ENCODE results near the gene PIK3CA.
"Not testable (repeated sequence)": the region's sequence is repeated elsewhere in the genome, so short reads cannot be mapped to it uniquely, and the experiment has no call there.

PIK3CA gene

GRCh38 chr3:179264449-179264848 lies 116.3 kb downstream of the PIK3CA start:
- DNase-seq (ENCODE audit: low read depth), result no peak

- DNase-seq (ENCODE audit: low read depth), result no peak
Measured at GRCh38 chr3:179265092-179265491, 116.9 kb downstream of the PIK3CA start.

GRCh38 chr3:179265875-179266274 lies 117.7 kb downstream of the PIK3CA start:
- DNase-seq (ENCODE audit: low read depth), result no peak

- no peak for DNase-seq (ENCODE audit: low read depth)
Measured at GRCh38 chr3:179266701-179267211, 118.6 kb downstream of the PIK3CA start.

GRCh38 chr3:179268400-179269051 lies 120.4 kb downstream of the PIK3CA start:
- no peak for DNase-seq (ENCODE audit: low read depth)

- no peak for DNase-seq (ENCODE audit: low read depth)
Measured at GRCh38 chr3:179269152-179269707, 121.1 kb downstream of the PIK3CA start.

- DNase-seq (ENCODE audit: low read depth), result no peak
Measured at GRCh38 chr3:179272385-179272784, 124.2 kb downstream of the PIK3CA start.

GRCh38 chr3:179274434-179274833 lies 126.3 kb downstream of the PIK3CA start:
- not testable (repeated sequence) for DNase-seq (ENCODE audit: low read depth)

- DNase-seq (ENCODE audit: low read depth), result no peak
Measured at GRCh38 chr3:179276001-179276400, 127.8 kb downstream of the PIK3CA start.

GRCh38 chr3:179276743-179277142 lies 128.6 kb downstream of the PIK3CA start:
- DNase-seq (ENCODE audit: low read depth), result no peak

GRCh38 chr3:179278151-179278550 lies 130.0 kb downstream of the PIK3CA start:
- no peak for DNase-seq (ENCODE audit: low read depth)

- no peak for DNase-seq (ENCODE audit: low read depth)
Measured at GRCh38 chr3:179278932-179279693, 131.0 kb downstream of the PIK3CA start.

- DNase-seq (ENCODE audit: low read depth), result no peak
Measured at GRCh38 chr3:179279837-179280236, 131.7 kb downstream of the PIK3CA start.

- DNase-seq (ENCODE audit: low read depth), result no peak
Measured at GRCh38 chr3:179281825-179282224, 133.7 kb downstream of the PIK3CA start.

GRCh38 chr3:179286331-179286730 lies 138.2 kb downstream of the PIK3CA start:
- DNase-seq (ENCODE audit: low read depth), result no peak

- no peak for DNase-seq (ENCODE audit: low read depth)
Measured at GRCh38 chr3:179288845-179289244, 140.7 kb downstream of the PIK3CA start.

- no peak for DNase-seq (ENCODE audit: low read depth)
Measured at GRCh38 chr3:179289295-179289694, 141.1 kb downstream of the PIK3CA start.
